Measurements from ENCODE around the gene NSMCE4A.
"Not testable (repeated sequence)": the region's sequence is repeated elsewhere in the genome, so short reads cannot be mapped to it uniquely, and the experiment has no call there.

NSMCE4A gene

DNA sequence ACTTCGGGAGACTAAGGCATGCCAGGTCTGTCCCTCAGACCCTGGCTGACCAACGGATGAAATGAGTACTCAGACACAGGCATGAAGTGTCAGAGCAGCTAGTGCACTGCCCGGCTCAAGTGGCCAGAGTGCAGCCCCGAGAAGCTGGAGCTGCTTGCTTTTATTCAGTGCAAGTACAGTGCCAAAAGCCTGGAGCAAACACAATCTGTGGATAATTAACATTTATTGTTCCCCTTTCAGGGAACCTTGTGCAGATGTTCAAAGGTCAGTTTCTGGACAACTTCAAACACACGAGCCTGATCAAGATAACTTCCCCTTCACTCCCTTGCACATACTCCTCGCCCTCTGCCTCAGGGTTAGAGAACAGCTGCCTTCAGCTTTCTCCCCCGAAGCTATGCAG, 39.3 kb downstream of the NSMCE4A start:
- no peak for DNase-seq (ENCODE audit: low read depth)

GRCh38 chr10:121930268-121931085, 44.5 kb downstream of the NSMCE4A start:
- not testable (repeated sequence) for DNase-seq (ENCODE audit: low read depth)

GRCh38 chr10:121929585-121930267, 45.3 kb downstream of the NSMCE4A start:
- not testable (repeated sequence) for DNase-seq (ENCODE audit: low read depth)

- DNase-seq (ENCODE audit: low read depth) = no peak
These were observed 46.5 kb downstream of the NSMCE4A start for GRCh38 chr10:121928528-121928884.

DNA sequence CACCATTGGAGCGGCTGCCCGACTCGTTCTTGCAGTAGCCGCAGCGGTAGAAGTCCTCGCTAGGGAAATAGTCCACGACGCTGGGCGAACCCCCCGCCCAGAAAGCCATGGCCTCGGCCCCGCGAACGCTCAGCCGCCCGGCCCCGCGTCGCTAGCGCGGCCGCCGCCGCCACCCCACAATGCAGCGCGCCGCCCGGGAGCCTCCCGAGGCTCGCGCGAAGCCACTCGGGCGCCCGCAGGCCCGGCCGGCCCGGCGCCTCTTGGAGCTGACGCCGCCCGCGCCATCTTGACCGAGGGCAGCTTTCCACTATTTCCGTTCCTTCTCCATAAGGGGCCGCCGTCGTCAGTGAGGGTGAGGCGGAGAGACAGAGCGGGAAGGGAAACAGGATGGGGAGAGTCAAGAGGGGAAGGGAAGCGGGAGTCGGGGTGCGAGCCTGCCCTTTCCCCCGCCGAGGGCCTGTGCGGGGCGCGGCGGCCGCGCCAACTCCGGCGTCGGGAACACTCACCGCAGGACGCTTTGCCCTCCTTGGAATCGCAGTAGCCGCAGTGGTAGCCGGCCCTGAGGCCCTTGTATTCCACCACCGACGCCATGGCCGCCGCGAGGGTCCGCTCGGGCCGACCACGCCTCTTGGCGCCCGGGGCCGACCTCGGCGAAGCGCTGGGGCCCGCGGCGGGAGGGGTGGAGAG, 47.0 kb downstream of the NSMCE4A start, which contains the start of gene ATE1:
TSS of gene ATE1 (minus strand) at position 191 of the 687 bp plus-strand sequence. CDS start at position 109, 82 bp downstream.
- DNase-seq (ENCODE audit: low read depth) = peak; percentile 65

GRCh38 chr10:121927318-121927840, 47.6 kb downstream of the NSMCE4A start:
- peak; percentile 7 for DNase-seq (ENCODE audit: low read depth)

- no peak for DNase-seq (ENCODE audit: low read depth)
These were observed 48.2 kb downstream of the NSMCE4A start for GRCh38 chr10:121926671-121927317.

DNA sequence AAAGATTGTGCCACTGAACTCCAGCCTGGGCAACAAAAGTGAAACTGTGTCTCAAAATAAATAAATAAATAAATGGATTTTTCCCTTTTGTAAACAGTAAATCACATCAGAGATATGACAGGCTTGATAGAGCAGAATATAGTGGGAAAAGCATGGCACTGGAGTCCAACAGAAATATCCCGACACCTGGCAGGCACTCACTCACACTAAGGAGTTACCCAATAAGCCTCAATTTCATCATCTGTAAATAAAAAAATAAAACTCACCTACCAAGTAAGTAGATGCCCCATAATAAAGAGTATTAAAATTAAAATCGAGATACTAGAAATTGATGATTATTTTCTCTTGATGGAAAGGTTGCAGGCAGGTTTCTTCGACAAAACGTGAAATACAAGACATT, 48.9 kb downstream of the NSMCE4A start:
- no peak for DNase-seq (ENCODE audit: low read depth)

DNA sequence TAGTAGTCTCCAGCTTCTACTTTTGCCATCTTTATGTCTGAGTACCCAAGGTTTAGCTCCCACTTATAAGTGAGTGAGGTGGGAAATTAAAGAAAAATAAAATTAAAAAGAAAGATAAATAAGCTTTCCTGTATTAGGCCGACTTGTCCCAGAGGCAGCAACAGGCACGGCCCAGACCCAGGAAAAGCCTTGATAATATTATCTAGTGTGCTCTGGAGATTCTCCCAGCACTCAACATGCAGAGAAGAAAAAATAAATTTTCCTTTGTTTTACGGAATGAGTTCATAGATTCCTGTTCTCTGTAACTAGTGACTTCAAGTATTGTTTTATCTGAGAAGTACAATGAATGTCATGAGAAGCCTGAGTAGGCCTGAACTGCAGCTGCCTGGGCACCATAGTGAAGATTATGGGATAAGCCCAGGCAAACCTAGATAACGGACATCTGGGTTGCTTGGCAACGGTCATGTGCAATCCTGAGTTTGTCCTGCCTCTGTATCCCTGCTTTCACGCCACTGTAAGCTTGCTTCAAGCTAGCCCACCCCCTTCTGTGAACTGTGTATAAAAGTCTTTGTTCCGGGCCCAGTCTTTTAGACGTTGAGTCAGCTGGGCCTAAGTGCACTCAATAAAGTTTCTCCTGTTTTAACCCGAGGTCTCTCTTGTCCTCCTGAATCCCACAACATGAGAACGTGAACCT, 53.6 kb downstream of the NSMCE4A start:
- DNase-seq (ENCODE audit: low read depth) = no peak

DNA sequence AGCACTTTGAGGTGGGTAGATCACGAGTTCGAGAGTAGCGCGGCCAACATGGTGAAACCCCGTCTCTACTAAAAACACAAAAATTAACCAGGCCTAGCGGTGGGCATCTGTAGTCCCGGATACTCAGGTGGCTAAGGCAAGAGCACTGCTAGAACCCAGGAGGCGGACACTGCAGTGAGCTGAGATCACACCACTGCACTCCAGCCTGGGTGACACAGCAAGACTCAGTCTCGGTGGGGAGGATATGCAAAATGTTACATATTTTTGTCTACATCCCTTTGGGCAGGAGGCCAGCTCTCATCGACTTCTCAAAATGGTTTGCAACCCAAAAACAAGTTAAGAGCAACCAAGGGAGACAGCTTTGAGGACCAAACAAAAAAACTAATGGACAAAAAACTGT, 55.4 kb downstream of the NSMCE4A start:
- no peak for DNase-seq (ENCODE audit: low read depth)

DNA sequence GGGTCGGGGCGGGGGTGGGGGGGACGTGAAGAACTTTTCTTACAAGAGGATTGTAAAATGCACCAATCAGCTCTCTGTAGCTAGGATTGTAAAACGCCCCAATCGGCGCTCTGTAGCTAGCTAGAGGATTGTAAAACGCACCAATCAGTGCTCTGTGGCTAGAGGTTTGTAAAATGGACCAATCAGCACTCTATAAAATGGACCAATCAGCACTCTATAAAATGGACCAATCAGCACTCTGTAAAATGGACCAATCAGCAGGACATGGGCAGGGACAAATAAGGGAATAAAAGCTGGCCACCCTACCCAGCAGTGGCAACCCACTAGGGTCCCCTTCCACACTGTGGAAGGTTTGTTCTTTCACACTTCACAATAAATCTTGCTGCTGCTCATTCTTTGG, 56.2 kb downstream of the NSMCE4A start:
- DNase-seq (ENCODE audit: low read depth) = not testable (repeated sequence)

- DNase-seq (ENCODE audit: low read depth) = no peak
These were observed 60.4 kb downstream of the NSMCE4A start for GRCh38 chr10:121914661-121915060.

- DNase-seq (ENCODE audit: low read depth) = no peak
These were observed 63.7 kb downstream of the NSMCE4A start for GRCh38 chr10:121911421-121911697.

DNA sequence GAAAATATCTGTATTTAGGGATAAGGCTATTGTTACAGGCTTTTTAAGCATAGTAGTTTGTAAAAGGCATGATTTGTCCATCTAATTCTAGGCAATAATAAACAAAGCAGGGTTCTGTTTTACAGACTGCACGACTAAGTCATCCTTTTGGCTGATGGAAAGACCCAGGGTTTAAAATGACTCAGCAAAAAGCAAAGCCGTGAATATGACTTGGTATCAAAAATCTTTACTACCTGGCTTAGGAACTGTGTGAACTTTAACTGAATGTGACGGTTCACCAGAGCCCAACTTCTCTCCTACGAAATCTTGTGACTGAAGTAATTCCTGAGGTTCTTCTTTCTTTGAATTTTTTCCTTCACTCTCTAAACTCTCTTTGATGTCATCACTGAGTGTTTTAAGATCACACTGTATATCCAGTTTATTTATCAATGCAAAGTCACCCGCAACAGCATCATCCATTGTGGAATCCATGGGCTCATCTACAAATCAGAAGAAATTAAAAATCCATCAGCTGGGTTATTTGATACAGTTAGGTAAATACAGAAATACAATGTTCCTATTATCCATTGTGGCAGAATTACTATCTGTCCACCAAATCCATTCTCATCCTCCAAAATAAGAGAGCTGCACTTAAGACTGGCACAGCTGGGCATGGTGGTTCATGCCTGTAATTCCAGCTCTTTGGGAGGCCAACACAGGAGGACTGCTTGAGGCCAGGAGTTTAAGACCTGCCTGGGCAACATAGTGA, 64.2 kb downstream of the NSMCE4A start:
- no peak for DNase-seq (ENCODE audit: low read depth)
